IMR-90 (cell line): ENCODE measurements around the gene DUSP6. TPM values are rescaled to one million over a fixed set of nuclear protein-coding genes. Genes with fewer than 3 reads are reported as not detected.
A peak's percentile ranks its signal among the peaks of the same experiment; 100 is the strongest.

Source experiments
- ATAC-seq: fragments of 200-7000 bp; cut with Tn5 transposase; 2 replicates; pipeline ENCODE4 v1.9.1; 2020; ENCODE audit warnings: low read depth, mild to moderate bottlenecking, moderate library complexity
- BruUV-seq: library from RNA; stranded (reverse); fragments of 400-500 nt; replicated peaks from 2 replicates; lab custom pipeline; 2021; lab: Mats Ljungman, UMichigan
- CTCF ChIA-PET: fragments of 300-600 bp; formaldehyde crosslinking; extraction: SDS; loops from one replicate; lab custom pipeline; 2021; ENCODE audit warnings: antibody characterized with exemption; lab: Yijun Ruan, JAX
- POLR2A ChIA-PET: fragments of 300-600 bp; sonication (Branson Sonifier 250); formaldehyde crosslinking; loops from one replicate; lab custom pipeline; 2022; ENCODE audit warnings: antibody characterized with exemption; ENCODE audit not compliant: unreplicated experiment; lab: Charles Lee
- DNase-seq: peaks from one replicate; pipeline ENCODE4 v3.0.0; 2013
- H2AFZ ChIP-seq: replicated peaks from 2 replicates; pipeline ENCODE3; 2013; ENCODE audit warnings: low read length, mild to moderate bottlenecking; ENCODE audit not compliant: poor library complexity
- H2AK5ac ChIP-seq: 2 replicates; pipeline ENCODE4 v1.6.1; 2013; ENCODE audit warnings: low read depth, low read length, inconsistent platforms
- H2AK9ac ChIP-seq: replicated peaks from 2 replicates; pipeline ENCODE3; 2013; ENCODE audit warnings: mild to moderate bottlenecking, low read depth, low read length, moderate library complexity; ENCODE audit not compliant: poor library complexity
- H2BK120ac ChIP-seq: 2 replicates; pipeline ENCODE4 v1.6.1; 2013; ENCODE audit warnings: low read depth, low read length, inconsistent platforms
- H2BK15ac ChIP-seq: 3 replicates; pipeline ENCODE4 v1.6.1; 2013; ENCODE audit warnings: low read depth, low read length, inconsistent platforms
- H2BK20ac ChIP-seq: 2 replicates; pipeline ENCODE4 v1.6.1; 2013; ENCODE audit warnings: low read depth, mild to moderate bottlenecking, inconsistent platforms, low read length, moderate library complexity
- H2BK5ac ChIP-seq: 2 replicates; pipeline ENCODE4 v1.6.1; 2013; ENCODE audit warnings: mild to moderate bottlenecking, low read depth, low read length, inconsistent platforms; ENCODE audit not compliant: poor library complexity, severe bottlenecking
- H3K14ac ChIP-seq: replicated peaks from 2 replicates; pipeline ENCODE4 v1.6.1; 2013; ENCODE audit warnings: low read depth, low read length, inconsistent platforms
- H3K18ac ChIP-seq: 2 replicates; pipeline ENCODE4 v1.6.1; 2013; ENCODE audit warnings: low read depth, low read length, control low read depth
- H3K23ac ChIP-seq: 2 replicates; pipeline ENCODE4 v1.6.1; 2013; ENCODE audit warnings: low read depth, low read length, inconsistent platforms
- H3K27ac ChIP-seq: 2 replicates; pipeline ENCODE4 v1.5.1; 2013; ENCODE audit warnings: mild to moderate bottlenecking, control low read depth, low read length; ENCODE audit not compliant: insufficient read depth
- H3K27me3 ChIP-seq: 2 replicates; pipeline ENCODE4 v1.6.1; 2013; ENCODE audit warnings: low read length; ENCODE audit not compliant: control insufficient read depth, insufficient read depth
- H3K36me3 ChIP-seq: 2 replicates; pipeline ENCODE4 v1.6.1; 2013; ENCODE audit warnings: low read length, mixed read lengths; ENCODE audit not compliant: control insufficient read depth, insufficient read depth
- H3K4ac ChIP-seq: 2 replicates; pipeline ENCODE4 v1.6.1; 2013; ENCODE audit warnings: low read depth, low read length, inconsistent platforms
- H3K4me1 ChIP-seq: 2 replicates; pipeline ENCODE4 v1.6.1; 2013; ENCODE audit warnings: low read length, mixed read lengths; ENCODE audit not compliant: control insufficient read depth, insufficient read depth
- H3K4me2 ChIP-seq: 2 replicates; pipeline ENCODE4 v1.6.1; 2013; ENCODE audit warnings: low read depth, mild to moderate bottlenecking, control low read depth, low read length, moderate library complexity
- H3K4me3 ChIP-seq: 2 replicates; pipeline ENCODE4 v1.5.1; 2013; ENCODE audit warnings: low read depth, mild to moderate bottlenecking, control low read depth, low read length, moderate library complexity; ENCODE audit not compliant: insufficient read depth
- H3K56ac ChIP-seq: 2 replicates; pipeline ENCODE4 v1.6.1; 2013; ENCODE audit warnings: low read length, inconsistent platforms; ENCODE audit not compliant: insufficient read depth; ENCODE audit errors: extremely low read depth
- H3K79me1 ChIP-seq, 2 experiments: 2 replicates each; pipeline ENCODE4 v1.6.1; 2013; ENCODE audit warnings: low read length in 2 of 2, inconsistent platforms in 1 of 2, low read depth in 1 of 2
- H3K9ac ChIP-seq: 2 replicates; pipeline ENCODE4 v1.6.1; 2013; ENCODE audit warnings: low read depth, low read length, control low read depth
- H3K9me1 ChIP-seq: 2 replicates; pipeline ENCODE4 v1.6.1; 2013; ENCODE audit warnings: low read length, inconsistent platforms; ENCODE audit not compliant: insufficient read depth
- H3K9me3 ChIP-seq: 2 replicates; pipeline ENCODE4 v1.6.1; 2013; ENCODE audit warnings: low read length; ENCODE audit not compliant: control insufficient read depth, insufficient read depth
- H4K20me1 ChIP-seq: 2 replicates; pipeline ENCODE4 v1.6.1; 2013; ENCODE audit warnings: low read length, inconsistent platforms; ENCODE audit not compliant: insufficient read depth
- H4K5ac ChIP-seq: 2 replicates; pipeline ENCODE4 v1.6.1; 2013; ENCODE audit warnings: mild to moderate bottlenecking, low read depth, low read length, control low read depth
- H4K8ac ChIP-seq, 2 experiments: 2 replicates each; pipeline ENCODE4 v1.6.1; 2013; ENCODE audit warnings: low read depth in 2 of 2, low read length in 2 of 2, control low read depth in 1 of 2, inconsistent platforms in 1 of 2
- H4K91ac ChIP-seq: 2 replicates; pipeline ENCODE4 v1.6.1; 2013; ENCODE audit warnings: low read depth, low read length, inconsistent platforms; ENCODE audit not compliant: insufficient read depth
- BHLHE40 ChIP-seq: fragments of 150-350 bp; IDR thresholded peaks from 2 replicates; pipeline ENCODE4 v1.6.1; 2016; ENCODE audit warnings: mild to moderate bottlenecking, low read depth, low read length
- CEBPB ChIP-seq: IDR thresholded peaks from 2 replicates; pipeline ENCODE4 v1.6.1; 2012; ENCODE audit warnings: low read depth, low read length, improper control_type of control experiment
- CHD1 ChIP-seq: IDR thresholded peaks from 2 replicates; pipeline ENCODE4 v1.6.1; 2012; ENCODE audit warnings: low read depth, low read length, improper control_type of control experiment
- CTCF ChIP-seq: conservative IDR thresholded peaks from 2 replicates; pipeline ENCODE4 v1.5.1; 2012; ENCODE audit warnings: mild to moderate bottlenecking, low read depth, low read length, improper control_type of control experiment
- ELK1 ChIP-seq: fragments of 150-350 bp; IDR thresholded peaks from 2 replicates; pipeline ENCODE4 v1.6.1; 2016; ENCODE audit warnings: low read depth, mild to moderate bottlenecking, low read length, moderate library complexity, borderline replicate concordance
- FOS ChIP-seq: fragments of 150-350 bp; IDR thresholded peaks from 2 replicates; pipeline ENCODE4 v1.6.1; 2016; ENCODE audit warnings: low read depth, low read length
- MAFK ChIP-seq: IDR thresholded peaks from 2 replicates; pipeline ENCODE4 v1.6.1; 2012; ENCODE audit warnings: low read depth, low read length, improper control_type of control experiment
- MAZ ChIP-seq: IDR thresholded peaks from 2 replicates; pipeline ENCODE4 v1.6.1; 2012; ENCODE audit warnings: low read depth, mild to moderate bottlenecking, low read length, improper control_type of control experiment, moderate library complexity, borderline replicate concordance
- MXI1 ChIP-seq: IDR thresholded peaks from 2 replicates; pipeline ENCODE4 v1.6.1; 2012; ENCODE audit warnings: low read depth, mild to moderate bottlenecking, low read length, moderate library complexity, borderline replicate concordance
- NFE2L2 ChIP-seq: fragments of 150-350 bp; IDR thresholded peaks from 2 replicates; pipeline ENCODE4 v1.6.1; 2016; ENCODE audit warnings: low read depth, mild to moderate bottlenecking, low read length
- POLR2A ChIP-seq: IDR thresholded peaks from 2 replicates; pipeline ENCODE4 v1.6.1; 2012; ENCODE audit warnings: mild to moderate bottlenecking, low read depth, low read length
- RAD21 ChIP-seq: IDR thresholded peaks from 2 replicates; pipeline ENCODE4 v1.6.1; 2012; ENCODE audit warnings: low read length, improper control_type of control experiment
- RCOR1 ChIP-seq: IDR thresholded peaks from 2 replicates; pipeline ENCODE4 v1.6.1; 2012; ENCODE audit warnings: mild to moderate bottlenecking, low read length, improper control_type of control experiment; ENCODE audit not compliant: insufficient replicate concordance
- RFX5 ChIP-seq: IDR thresholded peaks from 2 replicates; pipeline ENCODE4 v1.8.0; 2012; ENCODE audit warnings: low read depth, mild to moderate bottlenecking, low read length, moderate library complexity
- SMC3 ChIP-seq: fragments of 150-350 bp; IDR thresholded peaks from 2 replicates; pipeline ENCODE4 v1.6.1; 2016; ENCODE audit warnings: low read depth, mild to moderate bottlenecking, antibody characterized with exemption, low read length, moderate library complexity
- USF2 ChIP-seq: fragments of 150-350 bp; IDR thresholded peaks from 2 replicates; pipeline ENCODE4 v1.6.1; 2017; ENCODE audit warnings: mild to moderate bottlenecking, antibody characterized with exemption, low read length, low read depth
- WGBS, 2 experiments: methylation state at CpG; one replicate each; pipeline versions ENCODE4 v1.1.5 to v1.1.7; 2013; ENCODE audit warnings: missing lambda C conversion rate in 2 of 2; ENCODE audit not compliant: insufficient read length in 1 of 2; ENCODE audit errors: extremely low coverage in 2 of 2; 5-methylcytosine and 5-hydroxymethylcytosine counted together
- dilution Hi-C: fragments of 300-500 bp; cut with HindIII; formaldehyde crosslinking; loops from one replicate; pipeline ENCODE4 v1.14.3; 2018; ENCODE audit warnings: low sequenced_read_pairs; ENCODE audit not compliant: unreplicated experiment
- in situ Hi-C: fragments of 300-500 bp; cut with MboI; formaldehyde crosslinking; loops from 3 replicates; pipeline ENCODE4 v1.14.3; 2019; ENCODE audit warnings: low sequenced_read_pairs, inconsistent platforms, mixed read lengths
- intact Hi-C: fragments of 100-400 bp; cut with micrococcal nuclease; formaldehyde crosslinking; loops from 2 replicates; pipeline ENCODE4 v1.10.0; 2022
- polyA plus RNA-seq, 3 experiments: library from polyadenylated mRNA; depleted of rRNA; stranded (reverse); fragments of >200 nt; gene quantifications; 2 replicates each; pipeline ENCODE4 v1.2.3, GENCODE V29; 2012; ENCODE audit warnings: low replicate concordance in 1 of 3
- total RNA-seq: library from RNA; depleted of rRNA; stranded (reverse); fragments of >200 nt; gene quantifications from 2 replicates; pipeline ENCODE4 v1.2.3, GENCODE V29; 2012

The DUSP6 gene
- total and polyA plus RNA-seq, 2 of the 4 experiments (the other 2 are of a cell fraction), result 38.5 to 70.1 TPM

GRCh38 chr12:89391726-89392336 lies 39.5 kb upstream of the DUSP6 start:
- H3K56ac ChIP-seq, result no peak overlapping the region
- H2BK20ac ChIP-seq, result peak overlapping the region; percentile 72
- ChIA-PET POLR2A (no interaction called here), CTCF (no interaction called here)
- peak overlapping the region; percentile 91 for H2BK15ac ChIP-seq
- H3K27ac ChIP-seq, result no peak overlapping the region
- 0 out of 2 replicates have a peak overlapping the region, but pooled peaks have one; percentile 10 for H3K18ac ChIP-seq
- H4K91ac ChIP-seq, result no peak overlapping the region; the same call in none of the 2 replicates
- H2AK9ac ChIP-seq, result no peak overlapping the region
- no CpG with 5 or more reads among the region's 6 CpGs for WGBS, 2 experiments
- H3K23ac ChIP-seq, result no peak overlapping the region; the same call in 1 of the 2 replicates
- H4K5ac ChIP-seq, result no peak overlapping the region
- no peak overlapping the region for H3K9ac ChIP-seq
- peak overlapping the region; percentile 46 for H3K14ac ChIP-seq
- H3K4ac ChIP-seq, result peak overlapping the region; percentile 21
- H2BK120ac ChIP-seq, result peak overlapping the region; percentile 26; the same call in 1 of the 2 replicates
- H3K27me3 ChIP-seq, result no peaks in the 10 kb centered on the region
- H2AFZ ChIP-seq, result no peak overlapping the region
- H3K36me3 ChIP-seq, result no peaks in the 10 kb centered on the region
- H3K4me3 ChIP-seq, result no peak overlapping the region
- peaks cover 9% of the 10 kb centered on the region for H3K9me1 ChIP-seq
- H3K4me2 ChIP-seq, result no peak overlapping the region
- no peak for ATAC-seq
- no TSS peak for BruUV-seq
- no peak for DNase-seq
- in situ Hi-C loops (no loop called here), intact Hi-C loops (no loop called here), dilution Hi-C loops (no loop called here)
- no peaks in the 10 kb centered on the region for H4K20me1 ChIP-seq
- 0 out of 4 replicates have a peak, but pooled peaks cover 0 to 5% of the 10 kb centered on the region in 2 experiments for H3K79me1 ChIP-seq
- no peak for TF ChIP-seq ELK1
- no peak for TF ChIP-seq CEBPB
- TF ChIP-seq USF2, result no peak
- TF ChIP-seq FOS, result no peak
- TF ChIP-seq RAD21, result no peak
- no peak for TF ChIP-seq NFE2L2
- TF ChIP-seq MAFK, result no peak
- no peak for TF ChIP-seq MXI1
- TF ChIP-seq SMC3, result no peak
- TF ChIP-seq RFX5, result no peak
- TF ChIP-seq CHD1, result no peak
- TF ChIP-seq MAZ, result no peak
- TF ChIP-seq CTCF, result no peak
- no peak for TF ChIP-seq RCOR1
- no peak for TF ChIP-seq BHLHE40
- TF ChIP-seq POLR2A, result no peak
- peak overlapping the region; percentile 33; the same call in 1 of the 2 replicates for H2AK5ac ChIP-seq
- H4K8ac ChIP-seq, result peak overlapping the region; percentile 25 to 48; a peak in 3 of 4 replicates
- H3K4me1 ChIP-seq, result peaks cover 9% of the 10 kb centered on the region
- peak overlapping the region; percentile 40 for H2BK5ac ChIP-seq
- no peaks in the 10 kb centered on the region for H3K9me3 ChIP-seq
